HCT116 (cell line): ENCODE data around the gene UACA. TPM values are rescaled to one million over a fixed set of nuclear protein-coding genes. Genes with fewer than 3 reads are reported as not detected.

ENCODE experiments used
- ATAC-seq: fragments of 200-7000 bp; cut with Tn5 transposase; 2 replicates; pipeline ENCODE4 v1.9.1; 2020; ENCODE audit warnings: mild to moderate bottlenecking, moderate library complexity
- BruUV-seq: library from RNA; stranded (reverse); fragments of 400-500 nt; replicated peaks from 2 replicates; lab custom pipeline; 2021; lab: Mats Ljungman, UMichigan
- CTCF ChIA-PET: fragments of 300-600 bp; sonication (Branson Sonifier 250); formaldehyde crosslinking; loops from one replicate; lab custom pipeline; 2021; ENCODE audit warnings: antibody characterized with exemption; lab: Charles Lee
- POLR2A ChIA-PET: fragments of 300-600, 350-600 bp; sonication (Branson Sonifier 250); formaldehyde crosslinking; loops from one replicate; lab custom pipeline; 2021; ENCODE audit warnings: antibody characterized with exemption; lab: Charles Lee
- RAD21 ChIA-PET, 2 experiments: fragments of 300-600 bp; sonication (Branson Sonifier 250); formaldehyde crosslinking; loops; one replicate each; lab custom pipeline; 2023; ENCODE audit warnings: low total read pairs in 2 of 2; ENCODE audit not compliant: uncharacterized antibody in 2 of 2, unreplicated experiment in 2 of 2, low non-redundant PET in 1 of 2; lab: Charles Lee
- DNase-seq: peaks from one replicate; pipeline ENCODE4 v3.0.0-alpha.2; 2010; ENCODE audit warnings: low read depth, low spot score
- H2AFZ ChIP-seq: fragments of 200-600 bp; shearing (Covaris generic), sonication (generic); 2 replicates; pipeline ENCODE4 v1.6.1; 2017; ENCODE audit warnings: low read depth, mixed run types, mixed read lengths, antibody characterized with exemption, low read length; ENCODE audit not compliant: poor library complexity, severe bottlenecking
- H3K27ac ChIP-seq: 2 replicates; pipeline ENCODE4 v1.5.1; 2012; ENCODE audit warnings: low read depth, low read length
- H3K27me3 ChIP-seq: fragments of 200-600 bp; sonication (generic); 2 replicates; pipeline ENCODE4 v1.6.1; 2016; ENCODE audit warnings: mixed run types, low read length, mixed read lengths; ENCODE audit not compliant: insufficient read depth
- H3K36me3 ChIP-seq, 2 experiments: fragments of 200-500 bp in 1 of 2; fragments of 200-600 bp in 1 of 2; sonication (Bioruptor generic) in 1 of 2; sonication (generic) in 1 of 2; 2 replicates each; pipeline versions ENCODE4 v1.5.1 to v1.6.1; 2014 to 2016; ENCODE audit warnings: low read length in 2 of 2, inconsistent platforms in 1 of 2, mixed read lengths in 1 of 2, mixed run types in 1 of 2; ENCODE audit not compliant: insufficient read depth in 2 of 2, control insufficient read depth in 1 of 2
- H3K4me1 ChIP-seq, 2 experiments: fragments of 200-600 bp in 1 of 2; sonication (generic) in 1 of 2; 2 replicates each; pipeline versions ENCODE4 v1.5.1 to v1.6.1; 2012 to 2017; ENCODE audit warnings: low read length in 2 of 2, inconsistent platforms in 1 of 2, mild to moderate bottlenecking in 1 of 2, mixed read lengths in 1 of 2, mixed run types in 1 of 2, moderate library complexity in 1 of 2; ENCODE audit not compliant: insufficient read depth in 2 of 2, control insufficient read depth in 1 of 2
- H3K4me2 ChIP-seq: fragments of 200-600 bp; sonication (generic); 2 replicates; pipeline ENCODE4 v1.6.1; 2017; ENCODE audit warnings: mixed run types, low read length, mixed read lengths
- H3K4me3 ChIP-seq, 2 experiments: fragments of 200-600 bp in 1 of 2; sonication (generic) in 1 of 2; replicated peaks in 1 of 2; 2 replicates each; pipeline ENCODE4 v1.5.1; 2011 to 2016; ENCODE audit warnings: low read length in 2 of 2, control low read depth in 1 of 2, low read depth in 1 of 2, mild to moderate bottlenecking in 1 of 2, mixed read lengths in 1 of 2, mixed run types in 1 of 2
- H3K79me2 ChIP-seq: fragments of 200-600 bp; sonication (generic); 2 replicates; pipeline ENCODE4 v1.6.1; 2017; ENCODE audit warnings: mild to moderate bottlenecking, mixed run types, low read length, moderate library complexity, mixed read lengths; ENCODE audit not compliant: insufficient read depth
- H3K9ac ChIP-seq: fragments of 200-600 bp; sonication (generic); 2 replicates; pipeline ENCODE4 v1.6.1; 2016; ENCODE audit warnings: low read length, mixed read lengths
- H3K9me2 ChIP-seq: fragments of 200-600 bp; sonication (generic), shearing (Covaris generic); 2 replicates; pipeline ENCODE4 v1.6.1; 2017; ENCODE audit warnings: mixed run types, mild to moderate bottlenecking, moderate library complexity; ENCODE audit not compliant: insufficient read depth
- H3K9me3 ChIP-seq, 2 experiments: fragments of 200-500 bp in 1 of 2; fragments of 200-600 bp in 1 of 2; sonication (Bioruptor generic) in 1 of 2; sonication (generic) in 1 of 2; 2 replicates each; pipeline ENCODE4 v1.6.1; 2014 to 2017; ENCODE audit warnings: low read length in 2 of 2, mixed read lengths in 2 of 2, inconsistent platforms in 1 of 2, low read depth in 1 of 2, mild to moderate bottlenecking in 1 of 2, mixed run types in 1 of 2, moderate library complexity in 1 of 2; ENCODE audit not compliant: control insufficient read depth in 1 of 2, insufficient read depth in 1 of 2
- H4K20me1 ChIP-seq: fragments of 200-600 bp; sonication (generic), shearing (Covaris generic); 2 replicates; pipeline ENCODE4 v1.6.1; 2017; ENCODE audit warnings: mixed run types, mild to moderate bottlenecking, moderate library complexity; ENCODE audit not compliant: insufficient read depth
- CBX3 ChIP-seq: IDR thresholded peaks from 2 replicates; pipeline ENCODE4 v1.6.1; 2012; ENCODE audit warnings: low read depth
- EZH2 ChIP-seq: fragments of 200-600 bp; sonication (generic); IDR thresholded peaks from 2 replicates; pipeline ENCODE4 v1.6.1; 2017; ENCODE audit warnings: antibody characterized with exemption, mixed run types
- FOSL1 ChIP-seq: IDR thresholded peaks from 2 replicates; pipeline ENCODE4 v1.6.1; 2012; ENCODE audit warnings: low read depth
- JUND ChIP-seq: IDR thresholded peaks from 2 replicates; pipeline ENCODE4 v1.6.1; 2012
- RAD21 ChIP-seq: IDR thresholded peaks from 2 replicates; pipeline ENCODE4 v1.6.1; 2012; ENCODE audit warnings: low read depth, mild to moderate bottlenecking
- SIN3A ChIP-seq: IDR thresholded peaks from 2 replicates; pipeline ENCODE4 v1.6.1; 2012; ENCODE audit warnings: low read depth
- SP1 ChIP-seq: IDR thresholded peaks from 2 replicates; pipeline ENCODE4 v1.6.1; 2012; ENCODE audit warnings: low read depth
- SRF ChIP-seq: IDR thresholded peaks from 2 replicates; pipeline ENCODE4 v1.6.1; 2012; ENCODE audit warnings: low read depth
- TCF7L2 ChIP-seq: IDR thresholded peaks from 2 replicates; pipeline ENCODE4 v1.7.0; 2011; ENCODE audit warnings: borderline replicate concordance, inconsistent platforms; ENCODE audit not compliant: insufficient read depth, insufficient read length; ENCODE audit errors: extremely low read depth
- YY1 ChIP-seq: IDR thresholded peaks from 2 replicates; pipeline ENCODE4 v1.6.1; 2011; ENCODE audit warnings: low read length, low read depth, moderate library complexity, mild to moderate bottlenecking; ENCODE audit not compliant: insufficient replicate concordance; ENCODE audit errors: extremely low read depth
- intact Hi-C: fragments of 100-400 bp; cut with micrococcal nuclease; formaldehyde crosslinking; loops from 2 replicates; pipeline ENCODE4 v1.10.0; 2022
- total RNA-seq: library from RNA; stranded (reverse); gene quantifications from one replicate; pipeline ENCODE4 v1.2.1, GENCODE V29; 2021; ENCODE audit not compliant: unreplicated experiment
- TF ChIP-seq, protein P1 (sequence below): IDR thresholded peaks from 2 replicates; pipeline ENCODE4 v1.6.1; 2011; ENCODE audit warnings: mild to moderate bottlenecking, low read length, moderate library complexity; ENCODE audit not compliant: insufficient replicate concordance; ENCODE audit errors: extremely low read depth
- TF ChIP-seq, protein P2 (sequence below): IDR thresholded peaks from 2 replicates; pipeline ENCODE4 v1.6.1; 2012

The UACA gene
- total RNA-seq, 1 experiment from 2014 or later = 47.4 TPM

DNA sequence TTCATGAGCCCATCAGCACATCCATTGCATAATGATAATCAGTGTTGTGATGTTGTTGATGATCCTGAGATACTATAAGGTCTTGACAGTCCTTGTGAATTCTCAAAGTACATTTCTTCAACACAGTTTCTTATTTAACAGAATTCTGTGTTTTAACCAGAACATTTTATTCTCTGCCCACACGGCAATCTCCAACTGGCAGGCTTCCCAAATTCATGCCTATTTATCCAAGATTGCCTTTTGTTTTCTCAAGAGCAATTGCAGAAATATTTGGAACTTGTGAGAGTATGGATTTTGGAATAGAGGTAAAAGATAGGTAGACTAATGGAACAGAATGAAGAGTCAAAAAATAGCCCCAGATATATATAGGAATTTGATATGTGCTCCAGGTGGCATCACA lies 116.0 kb downstream of the UACA start:
- no peaks in the 10 kb centered on the region for H3K27me3 ChIP-seq
- ChIA-PET CTCF (no interaction called here), POLR2A (no interaction called here), RAD21 (no interaction called here)
- intact Hi-C loops = no loop called here
- no peaks in the 10 kb centered on the region for H3K79me2 ChIP-seq
- H3K36me3 ChIP-seq = no peaks in the 10 kb centered on the region
- no peak overlapping the region for H3K27ac ChIP-seq
- no peak overlapping the region for H2AFZ ChIP-seq
- no peak overlapping the region for H3K4me3 ChIP-seq
- no peak overlapping the region for H3K9ac ChIP-seq
- no TSS peak for BruUV-seq
- no peak for ATAC-seq
- no peaks in the 10 kb centered on the region for H3K9me2 ChIP-seq
- no peak for DNase-seq
- H3K9me3 ChIP-seq = no peaks in the 10 kb centered on the region
- H4K20me1 ChIP-seq = no peaks in the 10 kb centered on the region
- peaks cover 11 to 21% of the 10 kb centered on the region in 2 experiments for H3K4me1 ChIP-seq
- no peak overlapping the region for H3K4me2 ChIP-seq
- TF ChIP-seq EZH2 (no peak), TCF7L2 (no peak), SIN3A (no peak), JUND (no peak), CBX3 (no peak), SRF (no peak), YY1 (no peak), FOSL1 (no peak), RAD21 (no peak), SP1 (no peak)
- TF ChIP-seq, protein P1, sequence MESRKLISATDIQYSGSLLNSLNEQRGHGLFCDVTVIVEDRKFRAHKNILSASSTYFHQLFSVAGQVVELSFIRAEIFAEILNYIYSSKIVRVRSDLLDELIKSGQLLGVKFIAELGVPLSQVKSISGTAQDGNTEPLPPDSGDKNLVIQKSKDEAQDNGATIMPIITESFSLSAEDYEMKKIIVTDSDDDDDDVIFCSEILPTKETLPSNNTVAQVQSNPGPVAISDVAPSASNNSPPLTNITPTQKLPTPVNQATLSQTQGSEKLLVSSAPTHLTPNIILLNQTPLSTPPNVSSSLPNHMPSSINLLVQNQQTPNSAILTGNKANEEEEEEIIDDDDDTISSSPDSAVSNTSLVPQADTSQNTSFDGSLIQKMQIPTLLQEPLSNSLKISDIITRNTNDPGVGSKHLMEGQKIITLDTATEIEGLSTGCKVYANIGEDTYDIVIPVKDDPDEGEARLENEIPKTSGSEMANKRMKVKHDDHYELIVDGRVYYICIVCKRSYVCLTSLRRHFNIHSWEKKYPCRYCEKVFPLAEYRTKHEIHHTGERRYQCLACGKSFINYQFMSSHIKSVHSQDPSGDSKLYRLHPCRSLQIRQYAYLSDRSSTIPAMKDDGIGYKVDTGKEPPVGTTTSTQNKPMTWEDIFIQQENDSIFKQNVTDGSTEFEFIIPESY = no peak
- TF ChIP-seq, protein P2, sequence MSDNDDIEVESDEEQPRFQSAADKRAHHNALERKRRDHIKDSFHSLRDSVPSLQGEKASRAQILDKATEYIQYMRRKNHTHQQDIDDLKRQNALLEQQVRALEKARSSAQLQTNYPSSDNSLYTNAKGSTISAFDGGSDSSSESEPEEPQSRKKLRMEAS = no peak
- TF ChIP-seq, all 23 proteins: peak for 0
